ENCODE results near the gene CYP1A1. TPM values are rescaled to one million over a fixed set of nuclear protein-coding genes. Genes with fewer than 3 reads are reported as not detected.

CYP1A1 gene
- total RNA-seq, 1 donor, result 0.36 TPM

DNA sequence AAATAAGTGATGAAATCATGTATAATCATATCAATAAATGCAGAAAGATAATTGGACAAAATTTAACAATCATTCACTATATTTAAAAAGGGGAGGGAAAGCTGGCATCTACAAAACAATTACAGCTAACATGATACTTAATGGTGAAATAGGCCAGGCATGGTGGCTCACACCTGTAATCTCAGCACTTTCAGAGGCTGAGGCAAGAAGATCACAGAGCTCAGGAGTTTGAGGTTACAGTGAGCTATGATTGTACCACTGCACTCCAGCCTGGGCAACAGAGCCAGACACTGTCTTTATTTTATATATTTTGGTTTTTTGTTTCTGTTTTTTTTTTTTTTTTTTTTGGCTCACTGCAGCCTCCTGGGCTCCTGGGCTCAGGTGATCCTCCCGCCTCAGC is 41.6 kb downstream of the CYP1A1 start:
- TF ChIP-seq, protein P1, sequence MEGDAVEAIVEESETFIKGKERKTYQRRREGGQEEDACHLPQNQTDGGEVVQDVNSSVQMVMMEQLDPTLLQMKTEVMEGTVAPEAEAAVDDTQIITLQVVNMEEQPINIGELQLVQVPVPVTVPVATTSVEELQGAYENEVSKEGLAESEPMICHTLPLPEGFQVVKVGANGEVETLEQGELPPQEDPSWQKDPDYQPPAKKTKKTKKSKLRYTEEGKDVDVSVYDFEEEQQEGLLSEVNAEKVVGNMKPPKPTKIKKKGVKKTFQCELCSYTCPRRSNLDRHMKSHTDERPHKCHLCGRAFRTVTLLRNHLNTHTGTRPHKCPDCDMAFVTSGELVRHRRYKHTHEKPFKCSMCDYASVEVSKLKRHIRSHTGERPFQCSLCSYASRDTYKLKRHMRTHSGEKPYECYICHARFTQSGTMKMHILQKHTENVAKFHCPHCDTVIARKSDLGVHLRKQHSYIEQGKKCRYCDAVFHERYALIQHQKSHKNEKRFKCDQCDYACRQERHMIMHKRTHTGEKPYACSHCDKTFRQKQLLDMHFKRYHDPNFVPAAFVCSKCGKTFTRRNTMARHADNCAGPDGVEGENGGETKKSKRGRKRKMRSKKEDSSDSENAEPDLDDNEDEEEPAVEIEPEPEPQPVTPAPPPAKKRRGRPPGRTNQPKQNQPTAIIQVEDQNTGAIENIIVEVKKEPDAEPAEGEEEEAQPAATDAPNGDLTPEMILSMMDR (IDR thresholded peaks at IDR 0.05; ENCODE audit: extremely low read depth, low read depth, low read length), result no peak
- Histone ChIP-seq H4K20me1 (ENCODE audit: insufficient read depth, low read length) (peaks cover 21% of the 10 kb centered on the region), H2AFZ (ENCODE audit: low read length) (no peak overlapping the region), H3K4me2 (ENCODE audit: insufficient read depth, low read length) (no peak overlapping the region), H3K4me3 (ENCODE audit: insufficient read depth, low read length) (no peak overlapping the region), H3K9me3 (ENCODE audit: low read depth, low read length) (no peaks in the 10 kb centered on the region), H3K4me1 (ENCODE audit: insufficient read depth, low read length) (no peaks in the 10 kb centered on the region), H3K27me3 (ENCODE audit: insufficient read depth, low read length) (no peaks in the 10 kb centered on the region), H3K36me3 (ENCODE audit: insufficient read depth, low read length) (no peaks in the 10 kb centered on the region), H3K27ac (ENCODE audit: low read depth, low read length) (no peak overlapping the region), H3K79me2 (ENCODE audit: insufficient read depth, low read length) (peaks cover 83% of the 10 kb centered on the region)
- DNase-seq (ENCODE audit: insufficient read length, low spot score, missing footprints), result no peak

- H3K4me2 ChIP-seq (ENCODE audit: insufficient read depth, low read length), result no peak overlapping the region
- no peak for DNase-seq (ENCODE audit: insufficient read length, low spot score, missing footprints)
- H3K27me3 ChIP-seq (ENCODE audit: insufficient read depth, low read length), result no peaks in the 10 kb centered on the region
- no peak overlapping the region for H2AFZ ChIP-seq (ENCODE audit: low read length)
- H3K9me3 ChIP-seq (ENCODE audit: low read depth, low read length), result no peaks in the 10 kb centered on the region
- peaks cover 80% of the 10 kb centered on the region for H3K79me2 ChIP-seq (ENCODE audit: insufficient read depth, low read length)
- peaks cover 24% of the 10 kb centered on the region for H4K20me1 ChIP-seq (ENCODE audit: insufficient read depth, low read length)
- H3K4me3 ChIP-seq (ENCODE audit: insufficient read depth, low read length), result no peak overlapping the region
- H3K4me1 ChIP-seq (ENCODE audit: insufficient read depth, low read length), result no peaks in the 10 kb centered on the region
- H3K27ac ChIP-seq (ENCODE audit: low read depth, low read length), result no peak overlapping the region
- TF ChIP-seq, protein P1 (IDR thresholded peaks at IDR 0.05; ENCODE audit: extremely low read depth, low read depth, low read length), result no peak
- no peaks in the 10 kb centered on the region for H3K36me3 ChIP-seq (ENCODE audit: insufficient read depth, low read length)
Measured at GRCh38 chr15:74682954-74683353, 42.4 kb downstream of the CYP1A1 start.

DNA sequence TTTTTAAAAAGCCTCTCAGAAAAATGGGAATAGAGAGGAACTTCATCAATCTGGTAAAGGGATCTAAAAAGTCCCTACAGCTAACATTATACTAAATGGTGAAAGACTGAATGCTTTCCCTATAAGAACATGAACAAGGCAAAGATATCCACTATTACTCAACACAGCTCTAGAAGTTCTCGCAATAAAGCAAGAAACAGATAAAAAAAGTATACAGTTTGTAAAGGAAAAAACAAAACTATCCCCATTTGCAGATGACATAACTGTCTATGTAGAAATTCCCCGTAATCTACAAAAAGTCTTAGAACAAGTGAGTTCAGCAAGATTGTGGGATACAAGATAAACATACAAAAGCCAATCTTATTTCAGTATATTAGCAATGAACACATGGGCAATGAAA is 44.9 kb downstream of the CYP1A1 start:
- H2AFZ ChIP-seq (ENCODE audit: low read length), result no peak overlapping the region
- H3K27me3 ChIP-seq (ENCODE audit: insufficient read depth, low read length), result no peaks in the 10 kb centered on the region
- H3K4me3 ChIP-seq (ENCODE audit: insufficient read depth, low read length), result no peak overlapping the region
- H3K9me3 ChIP-seq (ENCODE audit: low read depth, low read length), result no peaks in the 10 kb centered on the region
- H3K4me1 ChIP-seq (ENCODE audit: insufficient read depth, low read length), result no peaks in the 10 kb centered on the region
- DNase-seq (ENCODE audit: insufficient read length, low spot score, missing footprints), result no peak
- peaks cover 26% of the 10 kb centered on the region for H4K20me1 ChIP-seq (ENCODE audit: insufficient read depth, low read length)
- H3K27ac ChIP-seq (ENCODE audit: low read depth, low read length), result no peak overlapping the region
- H3K79me2 ChIP-seq (ENCODE audit: insufficient read depth, low read length), result peaks cover 77% of the 10 kb centered on the region
- TF ChIP-seq, protein P1 (IDR thresholded peaks at IDR 0.05; ENCODE audit: extremely low read depth, low read depth, low read length), result no peak
- no peaks in the 10 kb centered on the region for H3K36me3 ChIP-seq (ENCODE audit: insufficient read depth, low read length)
- no peak overlapping the region for H3K4me2 ChIP-seq (ENCODE audit: insufficient read depth, low read length)

- Histone ChIP-seq H3K27ac (ENCODE audit: low read depth, low read length) (no peak overlapping the region), H3K27me3 (ENCODE audit: insufficient read depth, low read length) (no peaks in the 10 kb centered on the region), H3K4me2 (ENCODE audit: insufficient read depth, low read length) (no peak overlapping the region), H4K20me1 (ENCODE audit: insufficient read depth, low read length) (peaks cover 21% of the 10 kb centered on the region), H3K4me3 (ENCODE audit: insufficient read depth, low read length) (no peak overlapping the region), H2AFZ (ENCODE audit: low read length) (no peak overlapping the region), H3K79me2 (ENCODE audit: insufficient read depth, low read length) (peaks cover 58% of the 10 kb centered on the region), H3K4me1 (ENCODE audit: insufficient read depth, low read length) (no peaks in the 10 kb centered on the region), H3K36me3 (ENCODE audit: insufficient read depth, low read length) (peaks cover 21% of the 10 kb centered on the region), H3K9me3 (ENCODE audit: low read depth, low read length) (no peaks in the 10 kb centered on the region)
- TF ChIP-seq, protein P1 (IDR thresholded peaks at IDR 0.05; ENCODE audit: extremely low read depth, low read depth, low read length), result no peak
- DNase-seq (ENCODE audit: insufficient read length, low spot score, missing footprints), result no peak
Measured at GRCh38 chr15:74676801-74677200, 48.5 kb downstream of the CYP1A1 start.
